Ascending aorta (tissue), 2 donors: ENCODE results near the gene UTP3. TPM values are rescaled to one million over a fixed set of nuclear protein-coding genes. Genes with fewer than 3 reads are reported as not detected.

Experiments
- DNase-seq, 2 donors: peaks; one replicate each; pipeline ENCODE4 v3.0.0-alpha.2; 2019; ENCODE audit warnings: low spot score in 2 of 2
- H3K27ac ChIP-seq, 2 donors: fragments of 200-600 bp; sonication (generic); one replicate each; pipeline ENCODE4 v1.5.1; 2016 to 2017; ENCODE audit warnings: mild to moderate bottlenecking in 1 of 2
- H3K27me3 ChIP-seq: fragments of 200-600 bp; sonication (generic); one replicate; pipeline ENCODE4 v1.5.1; 2017
- H3K36me3 ChIP-seq, 2 donors: fragments of 200-600 bp; sonication (generic); one replicate each; pipeline ENCODE4 v1.5.1; 2016
- H3K4me1 ChIP-seq, 2 donors: fragments of 200-600 bp; sonication (generic); one replicate each; pipeline ENCODE4 v1.5.1; 2016 to 2017; ENCODE audit warnings: mild to moderate bottlenecking in 1 of 2
- H3K4me3 ChIP-seq, 2 donors: fragments of 200-600 bp; sonication (generic); one replicate each; pipeline ENCODE4 v1.5.1; 2016 to 2017; ENCODE audit warnings: mild to moderate bottlenecking in 1 of 2
- H3K9me3 ChIP-seq, 2 donors: fragments of 200-600 bp; sonication (generic); one replicate each; pipeline ENCODE4 v1.5.1; 2016
- CTCF ChIP-seq, 3 experiments: fragments of 200-600 bp in 2 of 3; fragments of 450-650 bp in 1 of 3; sonication (generic) in 2 of 3; IDR thresholded peaks; one replicate each; pipeline ENCODE4 v1.5.1; 2016 to 2019; ENCODE audit warnings: antibody characterized with exemption in 3 of 3, mild to moderate bottlenecking in 1 of 3, moderate library complexity in 1 of 3
- intact Hi-C: fragments of 100-400 bp; cut with DNase I; formaldehyde crosslinking; loops from one replicate; pipeline ENCODE4 v1.15.1; 2023
- total RNA-seq: library from RNA; depleted of rRNA; stranded (reverse); fragments of >200 nt; gene quantifications from one replicate; pipeline ENCODE4 v1.1.0, GENCODE V29; 2016

Gene UTP3
- total RNA-seq, 1 donor from 2014 or later: 3.2 TPM

- Histone ChIP-seq H3K9me3 (no peaks in the 10 kb centered on the region), H3K4me1 (no peaks in the 10 kb centered on the region), H3K27ac (no peak overlapping the region), H3K27me3 (no peaks in the 10 kb centered on the region), H3K4me3 (no peak overlapping the region), H3K36me3 (no peaks in the 10 kb centered on the region)
- no peak for TF ChIP-seq CTCF (IDR thresholded peaks at IDR 0.05)
- intact Hi-C loops: no loop called here
- no peak for DNase-seq
Measured at GRCh38 chr4:70714079-70714887, 26.0 kb downstream of the UTP3 start.

GRCh38 chr4:70715097-70715496 lies 26.8 kb downstream of the UTP3 start:
- Histone ChIP-seq H3K4me3 (no peak overlapping the region), H3K9me3 (no peaks in the 10 kb centered on the region), H3K27ac (no peak overlapping the region), H3K36me3 (no peaks in the 10 kb centered on the region), H3K27me3 (no peaks in the 10 kb centered on the region), H3K4me1 (no peaks in the 10 kb centered on the region)
- TF ChIP-seq CTCF (IDR thresholded peaks at IDR 0.05): no peak
- DNase-seq: no peak
- intact Hi-C loops: no loop called here

- H3K9me3 ChIP-seq: no peaks in the 10 kb centered on the region
- no peak for DNase-seq
- no peaks in the 10 kb centered on the region for H3K27me3 ChIP-seq
- H3K27ac ChIP-seq: no peak overlapping the region
- no peak for TF ChIP-seq CTCF (IDR thresholded peaks at IDR 0.05)
- H3K36me3 ChIP-seq: no peaks in the 10 kb centered on the region
- intact Hi-C loops: no loop called here
- peaks cover 3% of the 10 kb centered on the region in 2 donors for H3K4me1 ChIP-seq
- no peak overlapping the region for H3K4me3 ChIP-seq
Measured at GRCh38 chr4:70718811-70719604, 30.7 kb downstream of the UTP3 start.

- Histone ChIP-seq H3K9me3 (no peaks in the 10 kb centered on the region), H3K27me3 (no peaks in the 10 kb centered on the region), H3K4me1 (peaks cover 3 to 6% of the 10 kb centered on the region in 2 donors), H3K27ac (peak within 1 kb of the TSS; percentile 22 to 55), H3K36me3 (no peaks in the 10 kb centered on the region), H3K4me3 (peak within 1 kb of the TSS; percentile 38 to 63)
- no peak for TF ChIP-seq CTCF (IDR thresholded peaks at IDR 0.05)
- intact Hi-C loops: no loop called here
- no peak for DNase-seq
Measured at GRCh38 chr4:70721747-70722146, 33.4 kb downstream of the UTP3 start, which contains the start of gene RUFY3. Gene RUFY3 (plus strand): TSS chr4:70721964. CDS start chr4:70722574, 610 bp downstream.

- Histone ChIP-seq H3K9me3 (no peaks in the 10 kb centered on the region), H3K36me3 (no peaks in the 10 kb centered on the region), H3K27ac (peak overlapping the region; percentile 22 to 55), H3K27me3 (no peaks in the 10 kb centered on the region), H3K4me3 (peak overlapping the region; percentile 38 to 63), H3K4me1 (peaks cover 3 to 6% of the 10 kb centered on the region in 2 donors)
- no peak for DNase-seq
- TF ChIP-seq CTCF (IDR thresholded peaks at IDR 0.05): no peak
- intact Hi-C loops: no loop called here
Measured at GRCh38 chr4:70722199-70722791, 34.0 kb downstream of the UTP3 start.
